ENCODE results near the gene MYLK.

GRCh38 chr3:123635717-123636116, 248.4 kb downstream of the MYLK start:
- TF ChIP-seq ATF3 (IDR thresholded peaks at IDR 0.05) (no peak), CTCF (IDR thresholded peaks at IDR 0.05; ENCODE audit: low read depth, low read length, missing input control) (no peak), REST (IDR thresholded peaks at IDR 0.05) (no peak), TAF1 (conservative IDR thresholded peaks at IDR 0.05) (no peak), ZBTB33 (IDR thresholded peaks at IDR 0.05) (no peak), GABPA (IDR thresholded peaks at IDR 0.05 in 1 of 2, conservative IDR thresholded peaks at IDR 0.05 in 1 of 2) (no peak), RAD21 (IDR thresholded peaks at IDR 0.05) (no peak)

Data from liver (tissue), 3 donors.